Measurements from ENCODE around the gene NBAS.

GRCh38 chr2:15127301-15127700 lies 433.8 kb downstream of the NBAS start:
- TF ChIP-seq, protein P1, sequence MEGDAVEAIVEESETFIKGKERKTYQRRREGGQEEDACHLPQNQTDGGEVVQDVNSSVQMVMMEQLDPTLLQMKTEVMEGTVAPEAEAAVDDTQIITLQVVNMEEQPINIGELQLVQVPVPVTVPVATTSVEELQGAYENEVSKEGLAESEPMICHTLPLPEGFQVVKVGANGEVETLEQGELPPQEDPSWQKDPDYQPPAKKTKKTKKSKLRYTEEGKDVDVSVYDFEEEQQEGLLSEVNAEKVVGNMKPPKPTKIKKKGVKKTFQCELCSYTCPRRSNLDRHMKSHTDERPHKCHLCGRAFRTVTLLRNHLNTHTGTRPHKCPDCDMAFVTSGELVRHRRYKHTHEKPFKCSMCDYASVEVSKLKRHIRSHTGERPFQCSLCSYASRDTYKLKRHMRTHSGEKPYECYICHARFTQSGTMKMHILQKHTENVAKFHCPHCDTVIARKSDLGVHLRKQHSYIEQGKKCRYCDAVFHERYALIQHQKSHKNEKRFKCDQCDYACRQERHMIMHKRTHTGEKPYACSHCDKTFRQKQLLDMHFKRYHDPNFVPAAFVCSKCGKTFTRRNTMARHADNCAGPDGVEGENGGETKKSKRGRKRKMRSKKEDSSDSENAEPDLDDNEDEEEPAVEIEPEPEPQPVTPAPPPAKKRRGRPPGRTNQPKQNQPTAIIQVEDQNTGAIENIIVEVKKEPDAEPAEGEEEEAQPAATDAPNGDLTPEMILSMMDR (IDR thresholded peaks at IDR 0.05) = no peak
- no peak for TF ChIP-seq POLR2A (IDR thresholded peaks at IDR 0.05)

All from esophagus squamous epithelium (tissue), 4 donors.